Subcutaneous adipose tissue (tissue), 4 donors: ENCODE data around the gene KIF7. TPM values are rescaled to one million over a fixed set of nuclear protein-coding genes. Genes with fewer than 3 reads are reported as not detected.

Source experiments
- CTCF ChIP-seq: fragments of 450-650 bp; IDR thresholded peaks from one replicate; pipeline ENCODE4 v1.5.1; 2016; ENCODE audit warnings: low read depth, mild to moderate bottlenecking, control low read depth, antibody characterized with exemption, moderate library complexity
- total RNA-seq, 4 donors: library from RNA; depleted of rRNA; stranded (reverse); fragments of >200 nt; gene quantifications; one replicate each; pipeline ENCODE4 v1.1.0, GENCODE V29; 2016

The KIF7 gene
- total RNA-seq, 4 donors from 2014 or later, result 9.0 to 10.0 (median 9.3) TPM

GRCh38 chr15:89625716-89626115 is 29.6 kb downstream of the KIF7 start:
- TF ChIP-seq CTCF, result no peak

GRCh38 chr15:89623165-89623564 is 32.1 kb downstream of the KIF7 start:
- no peak for TF ChIP-seq CTCF

DNA sequence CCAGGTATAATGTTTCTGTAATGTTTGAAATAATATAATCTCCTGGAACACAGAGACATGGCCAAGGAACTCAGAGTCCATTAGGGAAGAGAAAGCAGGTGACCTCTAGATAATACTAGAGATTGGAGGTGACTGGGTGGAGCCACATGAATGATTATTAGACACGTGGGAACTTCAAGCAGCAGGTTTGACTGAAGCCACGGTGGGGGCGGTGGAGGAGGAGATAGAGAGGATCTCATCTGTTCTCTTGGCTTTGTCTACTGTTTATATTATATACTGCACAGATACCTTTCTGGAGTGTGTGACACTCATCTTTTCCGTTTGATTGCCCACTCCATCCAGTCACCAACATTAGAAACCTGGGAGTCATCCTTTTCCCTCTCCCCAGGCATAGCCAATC is 33.7 kb downstream of the KIF7 start:
- no peak for TF ChIP-seq CTCF

- no peak for TF ChIP-seq CTCF
Observed at GRCh38 chr15:89616228-89616627, 39.0 kb downstream of the KIF7 start.

DNA sequence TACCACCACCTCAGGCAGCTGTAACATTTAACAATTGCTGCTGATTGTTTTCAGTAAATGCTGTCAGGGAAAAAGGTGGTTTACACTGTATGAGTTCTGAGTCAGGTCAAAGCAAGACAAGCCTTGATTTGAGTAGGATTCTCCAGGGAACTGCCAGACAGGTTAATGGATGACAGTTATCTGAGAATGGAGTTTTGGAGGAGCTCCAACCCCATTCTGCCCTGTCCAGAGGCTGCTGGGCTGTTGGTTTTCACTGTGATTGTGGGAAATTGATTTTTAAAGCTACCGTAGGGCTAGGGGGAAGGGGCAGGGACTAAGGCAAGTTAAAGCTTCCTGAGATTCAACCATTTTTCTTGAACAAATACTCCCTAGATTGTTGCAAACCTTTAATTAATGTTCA is 40.1 kb downstream of the KIF7 start:
- TF ChIP-seq CTCF, result no peak

DNA sequence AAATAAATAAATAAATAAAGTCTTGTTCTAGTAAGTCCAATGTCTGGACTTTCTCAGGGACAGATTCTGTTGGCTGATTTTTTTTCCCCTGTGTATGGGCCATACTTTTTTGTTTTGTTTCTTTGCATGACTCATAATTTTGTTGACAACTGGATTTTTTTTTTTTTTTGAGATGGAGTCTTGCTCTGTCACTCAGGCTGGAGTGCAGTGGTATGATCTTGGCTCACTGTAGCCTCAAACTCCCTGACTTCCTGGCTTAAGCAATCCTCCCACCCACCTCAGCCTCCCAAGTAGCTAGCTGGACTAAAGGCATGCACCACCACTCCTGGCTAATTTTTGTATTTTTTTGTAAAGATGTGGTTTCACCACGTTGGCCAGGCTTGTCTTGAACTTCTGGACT is 41.1 kb downstream of the KIF7 start:
- no peak for TF ChIP-seq CTCF

GRCh38 chr15:89613031-89613430 is 42.2 kb downstream of the KIF7 start:
- TF ChIP-seq CTCF, result no peak
